Thoracic aorta (tissue), 2 donors: Measurements from ENCODE around the gene ADGB. TPM values are rescaled to one million over a fixed set of nuclear protein-coding genes. Genes with fewer than 3 reads are reported as not detected.
"Not testable (repeated sequence)": the region's sequence is repeated elsewhere in the genome, so short reads cannot be mapped to it uniquely, and the experiment has no call there.

Experiments used
- ATAC-seq: fragments of 150-250 bp; one replicate; pipeline ENCODE4 v1.8.0; 2017; ENCODE audit warnings: low read depth; ENCODE audit not compliant: insufficient number of reproducible peaks, low FRiP score
- DNase-seq: peaks from one replicate; pipeline ENCODE4 v3.0.0-alpha.2; 2020; ENCODE audit warnings: low spot score
- H3K27ac ChIP-seq, 2 donors: fragments of 200-600 bp; sonication (generic); 1 replicate in 1 of 2; 2 replicates in 1 of 2; pipeline ENCODE4 v1.5.1; 2016; ENCODE audit warnings: mild to moderate bottlenecking in 2 of 2, moderate library complexity in 2 of 2
- H3K27me3 ChIP-seq: fragments of 200-600 bp; sonication (generic); replicated peaks from 2 replicates; pipeline ENCODE4 v1.6.0; 2016; ENCODE audit warnings: mild to moderate bottlenecking; ENCODE audit not compliant: insufficient read depth
- H3K36me3 ChIP-seq: fragments of 200-600 bp; sonication (generic); one replicate; pipeline ENCODE4 v1.5.1; 2016
- H3K4me1 ChIP-seq, 2 donors: fragments of 200-600 bp; sonication (generic); 1 replicate in 1 of 2; 2 replicates in 1 of 2; pipeline versions ENCODE4 v1.5.1 to v1.6.0; 2016; ENCODE audit warnings: low read depth in 2 of 2, mild to moderate bottlenecking in 1 of 2; ENCODE audit not compliant: control insufficient read depth in 1 of 2
- H3K4me3 ChIP-seq: fragments of 200-600 bp; sonication (generic); 2 replicates; pipeline ENCODE4 v1.5.1; 2016; ENCODE audit warnings: mild to moderate bottlenecking
- H3K9me3 ChIP-seq: fragments of 200-600 bp; sonication (generic); 2 replicates; pipeline ENCODE4 v1.5.1; 2016
- CTCF ChIP-seq: fragments of 200-600 bp; sonication (generic); IDR thresholded peaks from one replicate; pipeline ENCODE4 v1.5.1; 2019; ENCODE audit warnings: antibody characterized with exemption
- total RNA-seq, 2 donors: library from RNA; depleted of rRNA; stranded (reverse); fragments of >200 nt; gene quantifications; one replicate each; pipeline versions ENCODE4 v1.1.0 to v1.2.3, GENCODE V29; 2016

Gene ADGB
- total RNA-seq, 2 donors from 2014 or later = not detected

GRCh38 chr6:146785001-146785585, 186.3 kb downstream of the ADGB start:
- Histone ChIP-seq H3K27me3 (no peaks in the 10 kb centered on the region), H3K36me3 (no peaks in the 10 kb centered on the region), H3K4me3 (no peak overlapping the region), H3K4me1 (no peaks in the 10 kb centered on the region), H3K27ac (no peak overlapping the region), H3K9me3 (no peaks in the 10 kb centered on the region)
- no peak for ATAC-seq
- DNase-seq = no peak
- TF ChIP-seq CTCF = no peak

DNA sequence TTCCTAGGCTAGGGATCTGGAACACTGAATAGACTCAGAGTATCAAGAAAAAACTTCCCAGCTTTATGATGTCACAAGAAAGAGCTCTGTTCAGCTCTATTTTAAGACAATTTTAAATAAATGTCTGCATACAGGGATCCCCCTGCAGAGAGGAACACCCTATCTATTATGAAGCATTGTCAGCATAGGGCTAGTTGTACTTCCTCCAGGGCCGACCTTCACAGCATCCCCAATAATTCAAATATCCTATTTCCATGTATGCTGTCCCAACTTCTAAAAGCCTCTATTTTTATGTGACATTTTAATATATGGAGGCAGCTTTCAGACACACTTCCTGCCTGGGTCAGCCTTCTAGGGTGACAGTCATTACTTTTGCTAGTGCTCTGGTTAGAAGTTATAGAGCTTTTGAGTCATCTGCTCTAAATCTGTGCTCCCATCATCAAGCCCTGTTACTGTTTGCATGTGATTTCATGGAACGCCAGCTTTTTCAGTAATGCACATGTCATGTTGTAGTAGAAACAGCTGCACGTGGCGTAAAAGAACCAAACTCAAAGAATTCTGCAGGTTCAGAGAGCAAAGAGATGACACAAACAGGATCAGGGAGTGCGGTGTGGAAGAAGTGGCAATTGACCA, 189.2 kb downstream of the ADGB start:
- no peak for ATAC-seq

DNA sequence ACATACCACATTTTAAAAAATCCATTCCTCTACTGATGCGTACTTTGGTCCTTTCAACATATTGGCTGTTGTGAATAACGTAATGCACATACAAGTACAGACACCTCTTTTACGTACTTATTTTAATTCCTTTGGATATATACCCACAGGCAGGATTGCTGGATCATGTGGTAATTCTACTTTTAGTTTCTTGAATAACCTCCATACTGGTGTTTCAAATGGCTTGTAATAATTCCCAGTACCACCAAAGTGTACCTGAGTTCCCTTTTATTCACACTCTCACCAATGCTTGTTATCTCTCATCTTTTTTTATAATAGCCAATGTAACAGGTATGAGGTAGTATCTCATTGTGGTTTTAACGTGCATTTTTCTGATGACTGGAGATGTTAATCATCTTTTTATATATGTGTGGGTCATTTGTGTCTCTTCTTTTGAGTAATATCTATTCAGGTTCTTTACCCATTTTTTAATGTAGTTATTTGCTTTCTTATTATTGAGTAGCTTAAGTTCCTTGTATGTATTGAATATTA, 191.9 kb downstream of the ADGB start:
- DNase-seq (no peak), ATAC-seq (no peak)
- TF ChIP-seq CTCF = no peak
- H3K4me3 ChIP-seq = no peak overlapping the region
- H3K9me3 ChIP-seq = no peaks in the 10 kb centered on the region
- no peaks in the 10 kb centered on the region for H3K36me3 ChIP-seq
- H3K4me1 ChIP-seq = no peaks in the 10 kb centered on the region
- no peaks in the 10 kb centered on the region for H3K27me3 ChIP-seq
- H3K27ac ChIP-seq = no peak overlapping the region

More for the DNA sequence above, 189.2 kb downstream of the ADGB start:
- Histone ChIP-seq H3K27me3 (no peaks in the 10 kb centered on the region), H3K27ac (no peak overlapping the region), H3K36me3 (no peaks in the 10 kb centered on the region), H3K4me3 (no peak overlapping the region), H3K4me1 (no peaks in the 10 kb centered on the region), H3K9me3 (no peaks in the 10 kb centered on the region)
- no peak for DNase-seq
- TF ChIP-seq CTCF = no peak

- TF ChIP-seq CTCF = no peak
- Histone ChIP-seq H3K4me3 (no peak overlapping the region), H3K4me1 (no peaks in the 10 kb centered on the region), H3K36me3 (no peaks in the 10 kb centered on the region), H3K27ac (no peak overlapping the region), H3K9me3 (no peaks in the 10 kb centered on the region), H3K27me3 (no peaks in the 10 kb centered on the region)
- DNase-seq (no peak), ATAC-seq (no peak)
These were observed 193.2 kb downstream of the ADGB start for GRCh38 chr6:146791930-146792329.

DNA sequence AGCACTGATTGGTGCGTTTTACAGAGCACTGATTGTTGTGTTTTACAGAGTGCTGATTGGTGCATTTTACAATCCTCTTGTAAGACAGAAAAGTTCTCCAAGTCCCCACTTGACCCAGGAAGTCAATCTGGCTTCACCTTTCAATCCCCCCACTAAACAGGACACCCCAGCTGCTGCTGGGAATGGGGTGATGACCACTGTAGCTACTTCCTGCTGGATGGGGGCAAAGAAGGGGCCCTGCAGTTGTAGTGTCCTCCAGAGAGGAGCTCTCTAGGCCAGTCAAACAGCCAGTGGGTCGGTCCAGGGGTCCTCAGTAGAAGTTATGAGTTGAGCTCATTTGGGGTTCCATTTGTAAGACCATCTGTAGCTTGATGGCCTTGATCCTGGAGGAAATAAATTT, 194.4 kb downstream of the ADGB start:
- H3K27me3 ChIP-seq, H3K4me1 ChIP-seq, H3K27ac ChIP-seq, H3K4me3 ChIP-seq, H3K9me3 ChIP-seq, H3K36me3 ChIP-seq, DNase-seq, ATAC-seq: not testable (repeated sequence)
